Astrocyte (in vitro differentiated cells and primary cell): ENCODE results near the gene LTA.

Experiments used
- CTCF ChIP-seq: IDR thresholded peaks from 2 replicates; pipeline ENCODE4 v1.5.1; 2011; ENCODE audit warnings: low read depth, mild to moderate bottlenecking, inconsistent platforms, low read length, moderate library complexity; ENCODE audit not compliant: insufficient read depth
- EZH2 ChIP-seq: IDR thresholded peaks from 2 replicates; pipeline ENCODE4 v1.6.1; 2012; ENCODE audit warnings: mild to moderate bottlenecking, low read length, inconsistent platforms; ENCODE audit not compliant: insufficient read depth

GRCh38 chr6:31525932-31526591 is 46.0 kb upstream of the LTA start:
- TF ChIP-seq CTCF (no peak), EZH2 (no peak)
